Brain pericyte (primary cell): Measurements from ENCODE around the gene POMT1.
"Not testable (repeated sequence)": the region's sequence is repeated elsewhere in the genome, so short reads cannot be mapped to it uniquely, and the experiment has no call there.

Source experiments
- DNase-seq: peaks from one replicate; pipeline ENCODE4 v3.0.0-alpha.2; 2012; ENCODE audit warnings: low read depth, low spot score

The POMT1 gene

DNA sequence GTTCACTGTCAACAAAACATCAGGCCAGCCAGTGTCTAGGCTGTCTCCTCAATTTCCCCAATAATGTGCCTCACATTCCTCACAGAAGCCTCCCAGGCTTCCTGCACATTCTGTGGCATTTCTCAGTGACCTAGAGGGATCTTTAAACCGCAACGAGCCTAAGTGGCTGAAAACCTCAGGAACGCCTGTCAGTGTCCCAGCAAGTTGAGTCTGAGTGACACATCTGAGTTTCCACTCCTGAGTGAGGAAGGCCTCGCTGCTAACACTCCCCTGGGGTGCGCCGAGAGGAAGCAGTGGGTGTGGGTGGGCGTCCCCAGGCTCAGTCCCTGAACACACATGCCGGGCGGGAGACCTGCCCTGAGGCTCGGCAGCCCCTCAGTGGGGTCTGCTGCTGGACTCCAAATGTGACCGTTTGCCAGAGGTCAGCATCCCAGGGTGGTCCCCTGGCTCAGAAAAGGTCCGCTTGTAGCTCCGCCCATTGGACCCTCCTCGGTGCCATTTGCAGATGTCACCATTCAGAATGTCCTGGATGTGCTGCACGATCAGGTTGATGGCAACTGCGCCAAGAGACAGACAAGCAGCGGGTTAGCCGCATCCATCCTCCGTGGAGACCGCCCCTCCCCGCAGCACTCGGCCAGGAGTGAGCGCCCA lies 22.1 kb downstream of the POMT1 start:
- DNase-seq: no peak

DNA sequence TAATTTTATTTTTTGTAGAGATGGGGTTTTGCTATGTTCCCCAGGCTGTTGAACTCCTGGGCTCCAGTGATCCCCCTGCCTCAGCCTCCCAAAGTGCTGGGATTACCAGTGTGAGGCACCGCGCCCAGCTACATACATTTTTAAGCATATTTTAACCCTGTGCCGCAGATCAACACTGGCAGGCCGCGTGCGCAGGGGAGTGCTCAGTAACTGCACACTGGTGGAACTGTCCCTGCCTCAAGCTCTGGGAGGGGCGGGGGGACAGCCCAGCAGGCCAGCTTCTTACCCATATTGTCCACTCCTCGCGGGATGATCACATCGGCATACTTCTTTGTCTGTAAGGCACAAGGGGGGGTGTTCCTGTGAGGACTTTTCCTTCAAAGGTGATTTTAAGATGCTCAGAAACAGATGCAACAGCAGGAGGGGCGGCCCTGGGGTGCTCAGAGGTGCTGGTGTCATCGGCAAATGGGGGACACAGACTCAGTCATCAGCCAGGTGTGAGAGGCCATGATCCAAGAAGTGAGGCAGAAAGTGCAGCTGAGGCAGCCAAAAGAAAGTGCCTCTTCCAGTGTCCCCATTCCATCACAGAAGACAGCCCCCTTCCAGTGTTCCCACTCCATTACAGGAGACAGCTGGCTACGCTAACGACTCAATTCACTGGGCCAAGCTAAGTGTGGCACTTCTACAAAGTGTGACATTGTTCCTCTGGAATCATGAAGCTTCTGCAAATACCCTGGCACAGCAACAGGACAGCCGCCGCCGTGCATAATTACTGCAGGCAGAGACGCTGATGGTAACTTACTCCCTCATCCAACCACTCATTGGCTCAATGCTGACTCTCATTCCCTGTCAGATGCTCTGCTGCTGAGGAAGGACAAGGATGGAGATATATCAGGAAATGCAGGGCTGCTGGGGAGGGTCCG lies 23.2 kb downstream of the POMT1 start:
- DNase-seq: no peak

DNA sequence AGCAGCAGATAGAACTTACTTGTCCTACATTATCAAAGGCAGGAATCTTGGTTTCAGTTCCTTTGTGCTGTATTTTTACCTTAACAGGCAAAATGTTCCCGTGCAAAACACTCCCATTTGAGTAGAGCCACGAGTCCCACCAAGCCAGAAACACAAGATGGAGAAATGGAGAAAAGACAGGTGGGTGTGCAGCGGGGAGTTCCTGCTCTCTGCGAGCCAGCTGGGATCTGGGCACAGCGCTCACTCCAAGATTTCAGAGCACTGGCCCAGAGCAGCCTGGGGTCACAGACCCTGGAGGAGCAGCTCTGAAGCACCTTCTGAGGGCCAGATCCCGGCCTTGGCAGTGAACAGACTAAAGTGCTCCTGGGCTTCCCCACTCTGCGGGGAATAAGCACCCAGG lies 25.5 kb downstream of the POMT1 start:
- no peak for DNase-seq

DNA sequence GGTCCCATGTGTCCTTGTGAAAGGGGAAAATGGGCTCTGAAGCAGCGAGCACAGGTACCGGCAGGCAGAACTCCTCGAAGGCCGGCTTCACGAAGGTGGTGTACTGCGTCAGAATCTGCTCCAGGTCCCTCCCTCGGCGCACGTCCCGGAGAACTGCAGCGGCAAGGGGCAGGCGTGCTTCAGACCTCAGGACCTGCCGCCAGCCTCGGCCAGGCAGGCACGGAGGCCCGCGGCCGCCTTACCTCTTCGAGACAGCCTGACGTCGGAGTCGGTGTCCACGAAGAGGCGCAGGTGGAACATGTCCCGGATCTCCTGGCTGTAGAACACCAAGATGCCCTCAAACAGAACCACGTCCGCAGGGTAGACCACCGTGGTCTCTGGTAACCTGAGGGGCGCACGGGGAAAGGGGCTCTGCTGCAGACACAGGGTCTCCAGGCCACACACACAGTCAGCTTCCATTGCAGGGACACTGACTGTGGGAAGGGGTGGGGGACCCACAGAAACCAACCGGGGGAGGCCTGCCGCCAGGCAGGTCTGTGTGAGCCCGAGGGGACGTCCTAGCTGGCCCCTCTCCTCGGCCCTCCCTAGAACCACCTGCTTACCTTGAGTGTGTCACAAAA lies 26.3 kb downstream of the POMT1 start:
- no peak for DNase-seq

DNA sequence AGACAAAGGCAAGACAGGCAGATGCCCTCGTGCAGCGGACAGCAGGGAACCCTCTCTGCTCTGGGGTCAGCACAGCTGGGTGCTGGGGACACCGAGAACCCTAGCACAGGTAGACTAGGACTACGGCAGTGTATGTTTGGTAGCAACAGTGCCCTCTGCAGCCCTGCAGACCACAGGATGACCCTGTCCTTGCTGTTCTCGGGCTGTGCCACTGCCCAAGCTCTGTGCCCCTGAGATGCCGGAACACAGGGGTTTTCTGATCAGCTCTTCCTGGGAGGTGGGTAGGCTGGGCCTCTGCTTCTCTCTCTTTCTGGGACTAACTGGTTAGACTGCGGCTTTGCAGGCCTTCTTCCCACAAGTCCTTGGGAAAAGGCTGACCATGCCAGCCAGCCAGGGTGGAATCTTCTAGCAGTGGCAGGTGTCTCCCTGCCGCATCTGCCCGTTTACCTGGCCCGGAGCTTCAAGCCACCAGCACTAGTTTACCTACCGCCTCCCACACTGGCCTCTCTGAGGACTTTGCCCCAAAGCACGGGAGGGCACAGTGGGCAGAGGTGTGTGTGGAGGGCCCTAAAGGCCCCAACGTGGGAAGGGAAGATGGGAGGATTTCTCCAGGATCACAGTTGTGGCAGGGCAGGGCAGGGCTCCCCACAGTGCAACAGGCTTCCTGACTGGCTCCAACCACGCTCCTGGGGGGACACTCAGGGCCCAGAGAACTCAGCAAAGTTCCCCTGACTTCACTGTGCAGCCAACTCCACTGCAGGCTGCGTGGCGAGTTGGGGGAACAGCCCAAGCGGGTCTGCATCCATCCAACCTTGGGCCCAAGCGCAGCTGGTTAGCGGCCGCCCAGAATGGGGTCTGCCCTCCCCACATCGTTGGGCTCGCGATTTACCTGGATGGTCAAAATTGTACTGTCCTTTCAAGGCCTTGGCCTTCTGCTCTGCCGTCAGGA lies 27.2 kb downstream of the POMT1 start:
- DNase-seq: no peak

DNA sequence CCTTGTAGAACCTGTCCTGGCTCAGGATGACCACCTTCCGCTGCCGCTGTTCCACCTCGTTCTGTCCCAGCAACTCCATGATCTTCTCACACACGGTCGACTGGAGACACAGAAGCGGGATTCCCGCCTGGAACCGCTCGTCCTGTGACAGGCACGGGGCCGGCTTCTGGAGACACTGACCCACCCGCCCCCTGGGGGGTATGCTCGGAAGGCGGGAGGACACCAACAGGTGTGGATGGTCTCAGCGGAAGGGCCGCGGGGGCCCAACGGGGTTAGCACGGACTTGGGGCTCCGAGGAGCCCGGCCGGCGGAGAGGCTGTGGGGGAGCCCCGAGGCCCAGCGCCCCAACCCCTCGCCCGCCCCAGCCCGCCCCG lies 27.8 kb downstream of the POMT1 start:
- no peak for DNase-seq

DNA sequence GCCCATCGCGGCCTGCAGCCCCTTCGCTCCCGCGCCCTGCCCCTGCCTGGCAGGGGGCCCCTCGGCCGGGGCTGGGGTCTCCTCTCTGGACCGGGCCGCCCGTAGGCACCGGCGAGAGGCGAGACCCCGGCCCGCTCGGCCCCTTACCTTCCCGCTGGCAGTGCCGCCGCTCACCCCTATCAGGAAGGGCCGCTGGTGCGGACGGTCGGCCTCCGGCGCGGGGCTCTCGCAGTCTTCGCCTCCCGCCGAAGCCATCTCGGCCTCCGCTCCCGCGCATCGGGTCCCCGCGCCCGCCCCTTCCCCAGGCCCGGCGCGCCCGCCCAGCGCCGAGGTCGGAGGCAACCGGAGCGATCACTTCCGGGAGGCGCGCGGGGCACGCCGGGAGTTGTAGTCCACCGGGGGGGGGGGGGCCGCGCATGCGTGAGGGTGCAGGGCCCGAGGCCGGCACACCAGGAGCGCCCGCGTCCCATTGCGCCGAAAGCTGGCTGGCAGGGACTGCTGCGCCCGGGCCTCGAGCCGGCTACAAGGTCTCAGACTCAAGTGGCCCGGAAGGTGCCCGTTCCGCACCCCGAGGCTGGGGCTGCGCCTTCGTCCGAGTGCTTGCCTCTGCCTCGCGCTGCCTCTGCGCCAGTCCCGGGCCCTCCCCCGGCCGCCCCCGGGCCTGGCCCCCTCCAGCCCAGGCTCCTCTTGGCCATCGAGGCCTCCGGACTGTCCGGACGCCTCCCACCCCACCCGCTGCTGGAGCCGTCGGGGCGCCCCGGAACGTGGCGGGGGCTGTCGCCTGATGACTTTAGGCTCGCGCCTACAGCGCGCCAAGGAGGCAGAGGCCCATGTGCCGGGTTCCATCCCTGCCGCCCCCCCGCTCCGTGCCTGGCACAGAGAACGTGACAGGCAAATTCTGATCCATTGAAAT lies 28.5 kb downstream of the POMT1 start, which contains the start of gene UCK1:
Gene UCK1, minus strand, starts transcription at position 344 of the 913 bp plus-strand sequence. Its CDS starts 89 bp downstream, at position 255.
- peak; percentile 22 for DNase-seq

DNA sequence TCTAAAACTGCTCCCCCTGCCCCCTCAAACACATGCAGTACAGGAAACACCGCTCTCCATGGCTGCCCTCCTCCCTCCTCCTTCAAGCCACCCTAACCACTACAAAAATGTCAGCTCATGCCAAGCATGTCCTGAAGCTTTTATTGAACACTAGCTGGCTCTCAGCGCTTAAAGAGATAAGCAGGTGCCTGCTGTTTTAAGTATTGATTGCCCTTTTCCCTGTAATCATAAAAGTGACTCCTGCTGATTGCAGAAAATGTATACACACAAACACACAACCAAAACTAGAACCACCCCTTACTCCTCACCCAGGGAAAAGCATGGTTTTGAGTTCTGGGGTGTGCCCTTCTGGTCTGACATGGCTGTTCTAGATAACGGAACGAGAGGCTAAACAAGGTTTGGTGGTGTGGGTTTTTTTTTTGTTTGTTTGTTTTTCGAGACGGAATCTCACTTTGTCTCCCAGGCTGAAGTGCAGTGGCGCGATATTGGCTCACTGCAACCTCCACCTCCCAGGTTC lies 32.1 kb downstream of the POMT1 start:
- DNase-seq: no peak

DNA sequence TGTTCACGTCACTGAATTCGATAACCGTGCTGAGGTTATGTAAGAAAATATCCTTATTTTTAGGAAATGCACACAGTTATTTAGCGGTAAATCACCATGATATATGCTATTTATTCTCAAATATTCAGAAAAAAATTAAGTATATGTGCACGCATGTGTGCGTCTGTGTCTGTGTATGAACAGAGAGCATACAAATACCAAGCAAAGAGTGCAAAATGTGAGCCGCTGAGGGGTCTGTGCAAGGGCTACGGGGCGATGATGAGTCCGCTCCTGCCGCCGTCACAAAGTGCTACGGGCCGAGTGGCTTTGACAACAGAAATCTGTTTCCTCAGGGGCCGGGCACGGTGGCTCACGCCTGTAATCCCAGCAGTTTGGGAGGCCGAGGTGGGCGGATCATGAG lies 35.2 kb downstream of the POMT1 start:
- no peak for DNase-seq

DNA sequence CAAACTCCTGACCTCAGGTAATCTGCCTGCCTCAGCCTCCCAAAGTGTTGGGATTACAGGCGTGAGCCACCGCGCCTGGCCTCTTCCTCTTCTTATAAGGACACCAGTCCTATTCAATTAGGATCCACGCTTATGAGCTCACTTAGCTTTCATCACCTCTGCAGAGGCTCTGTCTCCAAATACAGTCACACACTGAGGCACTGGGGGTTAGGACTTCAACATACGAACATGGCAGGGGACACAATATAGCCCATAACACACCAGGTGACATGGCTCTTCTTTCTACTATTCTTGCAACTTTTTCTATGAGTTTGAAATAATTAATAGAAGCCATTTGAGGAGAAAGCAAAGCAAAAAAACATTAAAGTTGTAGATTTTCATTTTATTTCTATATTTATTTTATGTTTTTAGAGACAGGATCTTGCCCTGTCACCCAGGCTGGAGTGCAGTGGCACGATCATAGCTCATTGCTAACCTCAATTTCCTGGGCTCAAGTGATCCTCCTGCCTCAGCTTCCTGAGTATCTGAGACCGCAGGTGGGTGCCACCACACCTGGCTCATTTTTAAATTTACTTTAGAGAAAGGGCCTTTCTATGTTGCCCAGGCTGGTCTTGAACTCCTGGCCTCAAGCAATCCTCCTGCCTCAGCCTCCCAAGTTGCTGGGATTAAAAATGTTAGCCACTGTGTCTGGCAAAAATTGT lies 36.7 kb downstream of the POMT1 start:
- no peak for DNase-seq

DNA sequence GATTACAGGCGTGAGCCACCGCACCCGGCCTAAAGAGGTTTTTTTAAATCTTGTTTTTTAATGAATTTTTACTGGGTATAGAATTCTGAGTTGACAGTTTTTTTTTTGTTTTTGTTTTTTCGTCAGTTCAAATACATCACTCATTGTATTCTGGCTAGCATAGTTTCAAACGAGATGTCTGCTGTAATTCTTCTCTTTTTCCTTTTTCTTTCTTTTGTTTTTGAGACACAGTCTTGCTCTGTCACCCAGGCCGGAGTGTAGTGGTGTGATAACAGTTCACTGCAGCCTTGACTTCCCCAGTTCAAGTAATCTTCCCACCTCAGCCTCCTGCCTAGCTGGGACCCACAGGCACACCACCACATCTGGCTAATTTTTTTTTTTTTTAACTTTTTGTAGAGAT lies 40.4 kb downstream of the POMT1 start:
- DNase-seq: no peak

DNA sequence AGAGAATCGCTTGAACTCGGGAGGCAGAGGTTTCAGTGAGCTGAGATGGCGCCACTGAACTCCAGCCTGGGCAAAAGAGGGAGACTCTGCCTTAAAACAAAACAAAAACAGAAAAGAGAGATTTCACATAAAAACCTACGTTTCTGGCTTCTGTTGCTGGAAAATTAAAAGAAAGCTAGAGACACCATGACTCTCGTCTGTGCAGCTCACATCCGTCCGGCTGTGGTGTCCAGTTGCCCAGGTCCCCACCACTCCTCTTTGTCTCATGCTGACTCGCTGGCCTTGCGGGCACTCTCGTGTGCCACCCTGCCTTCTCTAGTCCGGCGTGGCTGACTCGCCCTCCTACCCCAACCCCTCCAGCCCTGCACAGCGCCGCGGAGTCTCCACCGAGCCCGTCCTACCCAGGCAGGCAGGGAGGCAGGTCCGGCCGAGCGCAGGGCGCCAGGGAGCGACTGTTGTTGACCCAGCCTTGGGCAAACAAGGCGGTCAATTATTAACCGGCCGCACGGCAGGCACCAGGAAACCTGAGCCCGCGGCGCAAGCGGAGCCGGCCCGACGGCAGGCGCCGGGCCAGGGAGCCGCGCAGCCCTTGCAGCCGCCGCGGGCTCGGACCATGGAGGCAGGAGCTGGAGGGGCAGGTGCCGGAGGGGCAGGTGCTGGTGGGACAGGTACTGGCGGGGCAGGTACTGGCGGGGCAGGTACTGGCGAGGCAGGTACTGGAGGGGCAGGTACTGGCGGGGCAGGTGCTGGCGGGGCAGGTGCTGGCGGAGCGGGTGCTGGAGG lies 42.5 kb downstream of the POMT1 start, which contains the start of gene PRRT1B:
Gene PRRT1B, plus strand, starts transcription at position 521 of the 783 bp plus-strand sequence. Its CDS starts 93 bp downstream, at position 614.
- DNase-seq: no peak

DNA sequence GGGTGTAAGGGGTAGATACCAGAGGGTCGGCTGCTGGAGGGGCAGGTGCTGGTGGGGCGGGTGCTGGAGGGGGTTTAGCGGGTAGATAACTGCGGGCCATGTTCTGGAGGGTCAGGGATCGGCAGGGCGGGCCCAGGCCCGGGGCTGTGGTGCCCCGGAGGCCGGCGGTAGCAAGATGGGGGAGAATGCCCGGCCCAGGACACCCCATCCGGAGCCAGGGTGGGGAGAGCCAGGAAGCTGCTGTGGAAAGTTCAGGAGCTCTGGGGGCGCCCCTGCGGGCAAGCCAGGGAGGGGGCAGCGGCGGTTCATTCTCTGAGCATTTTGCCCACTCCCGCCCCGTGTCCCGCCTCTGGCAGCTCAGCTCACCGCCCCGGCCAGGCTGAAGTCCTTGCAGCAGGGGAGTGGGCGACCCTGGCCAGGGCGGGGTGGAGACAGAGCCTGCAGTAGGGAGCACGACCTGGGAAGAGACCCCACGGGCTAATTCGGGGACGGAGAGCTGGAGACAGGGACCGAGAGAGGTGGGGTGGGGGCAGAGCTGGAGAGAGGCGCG lies 43.1 kb downstream of the POMT1 start:
- DNase-seq: no peak

DNA sequence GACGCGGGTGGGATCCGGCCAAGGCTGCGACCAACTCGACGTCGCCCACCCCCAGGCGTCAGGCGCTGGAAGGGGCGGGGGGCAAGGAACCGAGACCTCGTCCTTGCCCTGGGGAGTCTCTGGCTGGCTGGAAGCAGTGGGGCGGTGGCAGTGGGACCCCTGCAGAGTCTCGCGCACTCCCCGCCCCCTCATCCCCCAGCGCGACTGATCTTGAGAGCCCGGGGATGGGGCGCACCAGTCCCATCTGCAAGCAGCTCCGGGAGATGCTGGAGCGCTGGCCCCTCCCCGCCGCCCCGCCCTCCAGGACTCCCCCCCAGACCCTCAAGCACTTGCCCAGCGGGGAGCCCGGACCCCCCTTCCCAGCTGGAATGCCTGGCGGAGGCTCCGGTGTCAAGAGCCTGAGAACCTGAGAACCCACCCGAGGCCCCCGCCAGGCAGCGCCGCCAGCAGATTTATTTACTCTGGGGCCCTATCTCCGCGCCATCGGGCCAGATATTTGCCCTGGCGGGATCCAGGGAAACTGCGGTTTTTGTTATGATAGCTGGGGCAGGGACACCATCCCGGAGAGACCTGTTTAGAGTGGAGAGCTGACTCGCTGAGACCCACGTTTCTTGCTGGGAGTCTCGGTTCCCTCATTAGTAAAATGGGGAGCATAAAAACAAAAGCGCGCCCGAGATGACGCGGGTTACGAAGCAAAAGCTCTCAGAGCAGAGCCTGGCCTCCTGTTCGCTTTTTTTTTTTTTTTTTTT lies 43.8 kb downstream of the POMT1 start:
- DNase-seq: peak; percentile 24

DNA sequence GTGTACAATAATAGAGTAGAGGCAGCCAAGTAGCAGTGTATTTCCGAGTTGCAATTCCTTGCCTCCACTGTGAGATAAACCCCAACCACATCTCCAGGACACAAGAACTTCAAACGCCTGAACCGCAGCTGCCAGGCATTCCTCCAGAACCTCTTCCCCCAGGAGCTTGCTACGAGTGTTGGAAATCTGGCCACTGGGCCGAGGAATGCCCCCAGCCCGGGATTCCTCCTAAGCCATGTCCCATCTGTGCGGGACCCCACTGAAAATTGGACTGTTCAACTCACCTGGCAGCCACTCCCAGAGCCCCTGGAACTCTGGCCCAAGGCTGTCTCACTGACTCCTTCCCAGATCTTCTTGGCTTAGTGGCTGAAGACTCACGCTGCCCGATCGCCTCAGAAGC lies 46.5 kb downstream of the POMT1 start:
- DNase-seq: not testable (repeated sequence)

DNA sequence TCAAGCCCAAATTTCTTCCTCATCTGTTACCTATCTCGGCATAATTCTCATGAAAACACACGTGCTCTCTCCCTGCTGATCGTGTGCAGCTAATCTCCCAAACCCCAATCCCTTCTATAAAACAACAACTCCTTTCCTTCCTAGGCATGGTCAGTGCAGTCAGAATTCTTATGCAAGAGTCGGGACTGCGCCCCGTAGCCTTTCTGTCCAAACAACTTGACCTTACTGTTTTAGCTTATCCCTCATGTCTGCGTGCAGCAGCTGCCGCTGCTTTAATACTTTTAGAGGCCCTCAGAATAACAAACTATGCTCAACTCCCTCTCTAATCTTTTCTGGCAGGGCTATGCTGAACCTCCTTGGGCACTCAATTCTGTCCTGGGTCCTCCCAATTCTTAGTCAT lies 47.7 kb downstream of the POMT1 start:
- not testable (repeated sequence) for DNase-seq

DNA sequence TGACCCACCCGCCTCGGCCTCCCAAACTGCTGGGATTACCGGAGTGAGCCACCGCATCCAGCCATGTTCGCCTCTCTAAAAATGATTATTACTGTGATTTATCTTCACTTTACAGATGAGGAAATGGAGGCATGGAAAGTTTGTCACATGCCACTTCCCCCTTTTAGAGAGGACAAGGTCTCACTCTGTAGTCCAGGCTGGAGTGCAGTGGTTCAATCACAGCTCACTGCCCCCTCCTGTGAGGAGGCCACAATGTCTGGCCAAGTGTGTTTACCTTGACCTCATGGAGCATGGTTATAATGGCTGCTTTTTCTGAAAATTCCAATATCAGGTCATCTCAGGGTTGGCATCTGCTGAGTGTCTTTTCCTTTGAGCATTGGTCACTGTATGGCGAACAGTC lies 49.3 kb downstream of the POMT1 start:
- DNase-seq: no peak
